NCI-H1092 treated with DMSO at 0.1 percent for 48 hours (cell line): ENCODE measurements around the gene A3GALT2.
"Not testable (repeated sequence)": the region's sequence is repeated elsewhere in the genome, so short reads cannot be mapped to it uniquely, and the experiment has no call there.

ENCODE experiments used
- DNase-seq: peaks from one replicate; lab custom pipeline; 2025; lab: John Stamatoyannopoulos, UW

Gene A3GALT2

DNA sequence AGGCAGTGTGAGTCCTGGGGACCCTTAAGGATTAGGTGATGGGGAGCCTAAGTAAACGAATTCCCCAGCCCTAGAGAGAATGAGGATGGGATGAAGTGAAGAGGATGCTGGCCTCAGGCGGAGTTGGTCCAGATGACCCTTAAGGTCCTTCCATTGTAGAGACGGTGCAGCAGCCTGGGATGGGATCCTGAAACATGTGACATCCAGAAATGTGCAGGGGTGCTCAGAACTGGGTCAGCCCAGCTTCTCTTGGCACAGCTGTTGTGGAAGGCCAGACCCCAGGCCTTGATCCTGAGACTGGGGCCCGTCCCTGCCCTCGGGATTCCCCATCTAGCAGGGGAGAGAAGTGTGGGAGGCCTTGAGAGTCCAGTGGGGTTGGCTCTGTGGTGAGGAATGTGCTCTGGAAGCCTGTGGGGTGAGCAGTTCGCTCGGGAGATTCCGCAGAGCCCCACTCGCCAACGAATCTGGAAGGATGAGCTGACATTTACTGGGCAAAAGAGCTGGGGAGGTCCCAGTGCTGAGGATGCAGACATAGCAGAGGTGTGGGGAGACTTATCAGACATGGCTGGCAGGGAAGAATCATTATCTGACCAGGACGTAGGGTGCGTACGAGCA, 28.1 kb downstream of the A3GALT2 start:
- no peak for DNase-seq

DNA sequence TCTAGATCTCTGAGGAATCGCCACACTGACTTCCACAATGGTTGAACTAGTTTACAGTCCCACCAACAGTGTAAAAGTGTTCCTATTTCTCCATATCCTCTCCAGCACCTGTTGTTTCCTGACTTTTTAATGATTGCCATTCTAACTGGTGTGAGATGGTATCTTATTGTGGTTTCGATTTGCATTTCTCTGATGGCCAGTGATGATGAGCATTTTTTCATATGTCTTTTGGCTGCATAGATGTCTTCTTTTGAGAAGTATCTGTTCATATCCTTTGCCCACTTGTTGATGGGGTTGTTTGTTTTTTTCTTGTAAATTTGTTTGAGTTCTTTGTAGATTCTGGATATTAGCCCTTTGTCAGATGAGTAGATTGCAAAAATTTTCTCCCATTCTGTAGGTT, 30.3 kb downstream of the A3GALT2 start:
- not testable (repeated sequence) for DNase-seq

GRCh38 chr1:33289858-33290154, 31.1 kb downstream of the A3GALT2 start:
- DNase-seq: no peak

- DNase-seq: no peak
Measured at GRCh38 chr1:33288976-33289857, 31.7 kb downstream of the A3GALT2 start.

- no peak for DNase-seq
Measured at GRCh38 chr1:33287317-33287716, 33.6 kb downstream of the A3GALT2 start.

DNA sequence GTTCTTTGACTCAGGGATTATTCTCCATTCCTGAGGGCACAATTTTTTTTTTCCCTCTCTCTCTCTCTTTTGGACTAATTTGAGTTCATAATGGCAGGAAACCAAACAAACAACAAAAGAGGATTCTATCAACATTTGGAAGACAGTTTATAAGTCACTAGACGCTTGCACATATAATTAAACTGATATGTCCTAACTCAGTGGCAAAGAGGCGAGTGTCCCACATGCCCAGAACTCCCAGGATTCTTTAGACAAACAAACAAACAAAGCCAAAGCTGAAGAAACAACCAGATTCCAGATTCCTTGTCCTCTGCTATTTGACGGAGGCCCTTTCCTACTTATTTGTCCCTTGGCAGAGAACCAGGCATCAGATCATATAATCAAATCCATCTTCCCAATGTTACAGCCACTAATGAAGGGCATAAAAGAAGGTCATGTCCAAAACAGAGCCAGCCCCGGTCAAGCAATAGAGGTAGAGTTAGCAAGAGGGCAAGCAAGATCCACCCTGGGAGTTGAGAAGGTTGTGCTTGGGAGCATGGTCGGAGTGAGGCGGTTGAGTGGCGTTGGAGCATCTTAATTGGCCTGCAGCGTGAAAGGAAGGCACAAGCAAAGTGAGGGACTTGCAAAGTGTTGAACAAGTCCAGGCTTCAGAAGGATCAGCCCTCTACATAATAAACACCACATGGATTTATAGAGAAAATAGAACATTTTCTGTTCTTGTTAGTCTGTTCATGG, 34.3 kb downstream of the A3GALT2 start:
- DNase-seq: no peak

DNA sequence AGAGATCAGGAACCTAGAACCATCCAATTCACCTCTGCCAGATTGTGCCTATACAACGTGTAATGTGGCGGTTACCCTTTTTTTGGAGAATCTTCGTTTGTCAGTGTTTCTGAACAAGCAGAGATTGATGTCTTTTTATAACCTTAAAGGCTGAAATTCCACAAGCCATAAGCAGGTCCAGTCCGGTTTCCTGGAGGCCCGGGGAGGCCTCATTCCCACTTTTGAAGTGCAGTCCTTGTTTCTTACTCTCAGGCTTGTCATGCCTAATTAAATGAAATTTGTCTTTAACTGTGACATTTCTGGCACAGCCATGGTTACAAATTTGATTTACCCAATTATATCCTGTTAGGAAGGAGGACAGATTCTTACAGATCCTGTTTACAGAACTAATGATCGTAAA, 36.8 kb downstream of the A3GALT2 start:
- DNase-seq: no peak

DNA sequence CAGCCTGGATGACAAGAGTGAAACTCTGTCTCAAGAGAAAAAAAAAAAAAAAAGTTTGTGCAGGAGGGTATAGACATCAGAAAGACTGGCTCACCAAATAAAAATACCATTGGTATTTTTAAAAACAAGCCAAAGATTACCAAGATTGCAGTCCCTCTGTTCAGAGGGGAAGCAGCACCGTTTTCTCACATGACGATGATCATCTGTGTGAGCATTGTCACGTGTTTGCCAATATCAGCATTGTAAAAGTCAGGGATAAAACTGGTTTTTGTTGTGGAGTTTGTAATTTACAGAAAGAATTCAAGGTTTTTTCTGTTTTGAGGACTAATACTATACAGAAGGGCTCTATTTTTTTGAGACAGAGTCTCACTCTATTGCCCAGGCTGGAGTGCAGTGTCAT, 38.1 kb downstream of the A3GALT2 start:
- no peak for DNase-seq

DNA sequence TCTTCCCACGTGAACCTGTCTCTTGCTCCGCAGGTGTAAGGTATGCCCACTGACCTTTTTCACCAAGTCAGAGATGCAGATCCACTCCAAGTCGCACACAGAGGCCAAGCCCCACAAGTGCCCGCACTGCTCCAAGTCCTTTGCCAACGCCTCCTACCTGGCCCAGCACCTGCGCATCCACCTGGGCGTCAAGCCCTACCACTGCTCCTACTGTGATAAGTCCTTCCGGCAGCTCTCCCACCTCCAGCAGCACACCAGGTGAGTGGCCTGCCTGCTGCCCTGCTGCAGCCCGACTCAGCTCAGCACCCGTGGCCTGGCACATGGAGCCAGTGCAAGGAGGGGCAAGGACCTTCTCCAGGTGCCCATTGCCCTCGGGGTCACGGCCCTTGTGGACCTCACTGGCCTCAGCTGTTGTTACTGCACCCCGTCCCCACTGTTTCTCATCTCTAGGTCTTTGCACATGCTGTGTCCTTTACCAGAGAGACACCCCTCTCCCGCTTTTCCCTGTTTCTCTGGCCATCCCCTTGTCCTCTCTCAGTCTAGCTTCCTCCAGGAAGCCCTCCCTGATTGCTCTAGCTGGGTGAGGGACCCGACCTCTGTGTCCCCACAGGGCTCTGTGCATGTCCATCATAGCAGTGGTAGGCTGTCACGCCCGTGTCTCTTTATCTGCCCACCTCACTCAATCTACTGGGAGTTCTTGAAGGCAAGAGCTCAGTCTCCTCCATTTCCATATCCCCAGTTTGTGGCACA, 39.2 kb downstream of the A3GALT2 start:
- no peak for DNase-seq

DNA sequence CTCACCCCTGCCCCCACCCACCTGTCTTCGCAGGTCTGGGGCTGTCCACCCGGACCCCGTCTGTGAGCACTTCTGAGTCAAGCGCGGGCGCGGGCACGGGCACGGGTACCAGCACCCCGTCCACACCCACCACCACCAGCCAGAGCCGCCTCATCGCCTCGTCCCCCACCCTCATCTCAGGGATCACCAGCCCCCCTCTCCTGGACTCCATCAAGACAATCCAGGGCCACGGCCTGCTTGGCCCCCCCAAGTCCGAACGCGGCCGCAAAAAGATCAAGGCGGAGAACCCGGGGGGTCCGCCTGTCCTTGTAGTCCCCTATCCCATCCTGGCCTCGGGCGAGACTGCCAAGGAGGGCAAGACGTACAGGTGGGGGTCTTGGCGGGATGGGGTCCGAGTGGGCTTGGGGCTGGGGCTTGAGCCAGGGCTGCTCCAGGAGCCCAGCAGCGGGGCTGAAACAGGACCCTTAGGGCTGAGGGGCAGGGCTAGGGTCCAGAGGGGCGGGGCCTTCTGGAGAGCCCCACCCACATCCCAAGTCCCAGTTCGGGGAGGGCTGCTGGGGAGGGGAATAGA, 40.7 kb downstream of the A3GALT2 start:
- no peak for DNase-seq

DNA sequence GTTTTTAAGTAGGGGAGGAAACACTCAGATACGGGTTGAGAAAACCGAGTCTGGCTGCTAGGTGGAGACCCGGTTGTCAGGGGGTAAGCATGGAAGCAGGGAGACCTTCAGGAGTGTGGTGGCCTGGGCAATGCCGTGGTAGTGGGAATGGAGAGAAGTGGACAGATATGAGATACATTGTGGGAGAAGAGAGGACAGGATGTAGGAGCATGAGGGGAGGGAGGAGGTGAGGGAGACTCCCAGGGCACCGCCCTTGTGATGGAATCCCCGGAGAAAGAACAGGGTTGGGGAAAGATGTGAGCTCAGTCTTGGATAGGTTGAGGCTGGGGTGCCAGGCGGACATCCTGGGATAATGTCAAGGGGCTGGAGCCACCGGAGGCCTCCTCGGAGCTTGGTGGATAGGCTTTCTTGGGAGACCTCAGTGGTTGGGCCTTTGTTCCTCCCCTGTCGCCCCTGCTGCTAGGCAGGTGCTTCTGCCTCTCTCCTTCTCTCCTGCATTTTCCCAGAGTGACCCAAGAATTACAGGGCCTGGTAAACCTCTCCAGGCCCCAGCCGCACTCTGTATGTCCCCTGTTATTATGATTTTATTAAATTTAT, 43.3 kb downstream of the A3GALT2 start:
- DNase-seq: no peak

- DNase-seq: no peak
Measured at GRCh38 chr1:33276573-33277298, 44.2 kb downstream of the A3GALT2 start.

GRCh38 chr1:33275706-33276572, 45.0 kb downstream of the A3GALT2 start:
- no peak for DNase-seq

DNA sequence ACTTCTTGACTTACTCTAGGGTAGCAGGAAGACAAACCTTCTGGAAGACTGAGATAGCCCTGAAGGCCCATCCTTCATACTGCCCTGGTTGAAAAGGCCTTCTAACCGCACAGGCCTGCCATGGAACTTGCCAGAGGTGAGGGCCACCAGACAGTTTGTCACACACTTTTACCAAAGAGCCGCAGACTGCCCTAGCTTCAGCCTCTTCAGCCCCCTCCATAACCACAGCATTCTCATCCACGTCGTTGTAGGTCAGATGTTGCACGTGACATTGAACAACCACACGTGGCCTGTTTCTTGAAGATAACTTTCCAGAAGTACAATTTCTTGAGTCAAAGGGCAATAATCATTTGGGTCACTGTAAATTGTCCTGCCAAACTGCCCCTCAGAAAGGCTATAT, 45.7 kb downstream of the A3GALT2 start:
- no peak for DNase-seq

DNA sequence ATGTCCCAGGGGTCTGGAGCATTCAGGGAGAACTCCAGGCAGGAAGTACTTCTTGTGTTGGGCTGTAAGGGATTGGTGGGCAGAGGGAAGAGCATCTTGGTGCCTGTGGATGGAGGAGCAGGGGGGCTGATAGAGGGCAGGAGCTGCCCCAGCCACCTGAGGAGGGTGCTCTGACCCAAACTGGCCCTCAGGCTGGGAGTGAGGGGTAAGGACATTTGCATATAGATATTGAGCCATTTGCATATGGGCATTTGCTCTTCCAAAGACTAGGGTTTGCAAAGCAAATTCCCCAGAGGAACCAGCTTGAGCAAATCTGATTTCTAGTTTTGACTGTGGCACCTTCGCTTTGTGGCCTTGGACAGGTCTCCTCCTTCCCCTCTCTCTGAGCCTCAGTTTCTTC, 46.5 kb downstream of the A3GALT2 start:
- DNase-seq: no peak

GRCh38 chr1:33273961-33274371, 46.9 kb downstream of the A3GALT2 start:
- no peak for DNase-seq

DNA sequence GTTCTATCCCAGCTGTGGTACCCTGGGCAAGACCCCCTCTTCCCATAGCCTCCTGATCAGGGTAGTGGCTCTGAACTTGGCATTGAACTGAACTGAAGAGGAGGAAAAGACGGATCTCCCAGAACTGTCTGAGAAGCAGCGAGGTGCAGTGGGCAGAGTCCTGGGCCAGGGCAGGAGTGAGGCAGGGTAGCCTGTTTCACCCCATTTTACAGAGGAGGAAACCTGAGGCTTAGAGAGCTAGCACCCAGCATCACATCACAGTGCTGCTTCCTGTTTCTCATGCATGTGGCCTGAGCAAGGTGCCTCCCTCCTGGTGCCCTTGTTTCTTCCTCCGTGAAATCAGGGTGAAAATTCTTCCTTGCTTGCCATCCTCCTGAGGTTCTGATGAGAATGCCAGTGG, 47.5 kb downstream of the A3GALT2 start:
- no peak for DNase-seq

- DNase-seq: no peak
Measured at GRCh38 chr1:33272930-33273329, 48.0 kb downstream of the A3GALT2 start.

DNA sequence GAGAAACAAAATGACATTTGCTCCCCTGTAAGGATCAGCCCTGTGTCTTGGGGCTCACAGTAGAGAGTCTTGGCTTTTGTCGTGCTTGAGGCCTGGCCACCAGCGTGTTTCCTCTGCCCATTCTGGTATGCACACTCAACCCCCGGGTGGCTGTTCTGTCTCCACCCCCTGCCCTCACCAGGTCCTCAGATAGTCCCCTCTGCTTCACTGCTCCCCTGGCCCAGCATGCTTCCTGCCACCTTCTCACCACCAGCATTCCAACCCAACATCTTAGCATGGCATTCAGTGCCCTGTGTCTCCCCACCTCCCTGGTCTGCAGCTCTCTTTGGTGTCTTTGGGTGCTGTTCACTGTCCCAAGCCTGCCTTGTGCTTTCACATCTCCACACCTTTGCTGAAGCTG, 48.4 kb downstream of the A3GALT2 start:
- no peak for DNase-seq
